ENCODE measurements around the gene SLC1A3. TPM values are rescaled to one million over a fixed set of nuclear protein-coding genes. Genes with fewer than 3 reads are reported as not detected.

SLC1A3 gene
- total and polyA plus RNA-seq, 4 donors, result 0.61 to 23.5 (median 16.1) TPM

- WGBS, 2 donors, result 93 to 95% methylated on average over 1 of the region's 1 CpG
- no peaks in the 10 kb centered on the region for H3K9me3 ChIP-seq (ENCODE audit: control insufficient read depth, low read length)
- peaks cover 0 to 1% of the 10 kb centered on the region in 2 donors for H3K27me3 ChIP-seq (ENCODE audit: control insufficient read depth in 1 of 2, insufficient read depth in 2 of 2, low read length in 1 of 2)
- H3K4me3 ChIP-seq (ENCODE audit: low read length in 2 of 2), result no peak overlapping the region
- DNase-seq (no peak), ATAC-seq (ENCODE audit: low FRiP score) (no peak)
- intact Hi-C loops (cut with DNase I), result loop anchor here in 1 of 2 donors (5.0 kb wide), 1 partner anchor 276 kb away; no protein-coding TSS in a partner anchor
- no peaks in the 10 kb centered on the region for H3K4me1 ChIP-seq (ENCODE audit: control insufficient read depth in 1 of 2, insufficient read depth in 2 of 2, low read length in 2 of 2)
- H3K27ac ChIP-seq (ENCODE audit: low read depth in 1 of 2, low read length in 2 of 2), result no peak overlapping the region
- H3K36me3 ChIP-seq (ENCODE audit: control insufficient read depth in 1 of 2, insufficient read depth in 2 of 2, low read length in 1 of 2), result no peaks in the 10 kb centered on the region
Observed at GRCh38 chr5:36726317-36726716, 119.9 kb downstream of the SLC1A3 start.

- intact Hi-C loops (cut with DNase I), result loop anchor here in 1 of 2 donors (5.0 kb wide), 1 partner anchor 276 kb away; no protein-coding TSS in a partner anchor
- Histone ChIP-seq H3K27ac (ENCODE audit: low read depth in 1 of 2, low read length in 2 of 2) (no peak overlapping the region), H3K9me3 (ENCODE audit: control insufficient read depth, low read length) (no peaks in the 10 kb centered on the region), H3K4me3 (ENCODE audit: low read length in 2 of 2) (no peak overlapping the region), H3K36me3 (ENCODE audit: control insufficient read depth in 1 of 2, insufficient read depth in 2 of 2, low read length in 1 of 2) (no peaks in the 10 kb centered on the region), H3K27me3 (ENCODE audit: control insufficient read depth in 1 of 2, insufficient read depth in 2 of 2, low read length in 1 of 2) (peaks cover 0 to 1% of the 10 kb centered on the region in 2 donors), H3K4me1 (ENCODE audit: control insufficient read depth in 1 of 2, insufficient read depth in 2 of 2, low read length in 2 of 2) (no peaks in the 10 kb centered on the region)
- 86 to 89% methylated on average over 1 of the region's 1 CpG for WGBS, 2 donors
- ATAC-seq (ENCODE audit: low FRiP score) (no peak), DNase-seq (no peak)
Observed at GRCh38 chr5:36726767-36727166, 120.4 kb downstream of the SLC1A3 start.

GRCh38 chr5:36728697-36729543 lies 122.5 kb downstream of the SLC1A3 start:
- no peaks in the 10 kb centered on the region for H3K36me3 ChIP-seq (ENCODE audit: control insufficient read depth in 1 of 2, insufficient read depth in 2 of 2, low read length in 1 of 2)
- no peak for DNase-seq
- no peaks in the 10 kb centered on the region for H3K9me3 ChIP-seq (ENCODE audit: control insufficient read depth, low read length)
- ATAC-seq (ENCODE audit: low FRiP score), result no peak
- intact Hi-C loops (cut with DNase I), result loop anchor here in 1 of 2 donors (5.0 kb wide), 1 partner anchor 273 kb away; no protein-coding TSS in a partner anchor
- H3K4me1 ChIP-seq (ENCODE audit: control insufficient read depth in 1 of 2, insufficient read depth in 2 of 2, low read length in 2 of 2), result no peaks in the 10 kb centered on the region
- H3K27me3 ChIP-seq (ENCODE audit: control insufficient read depth in 1 of 2, insufficient read depth in 2 of 2, low read length in 1 of 2), result peaks cover 0 to 1% of the 10 kb centered on the region in 2 donors
- no peak overlapping the region for H3K4me3 ChIP-seq (ENCODE audit: low read length in 2 of 2)
- 28 to 32% methylated on average over 6 of the region's 6 CpGs for WGBS, 2 donors
- no peak overlapping the region for H3K27ac ChIP-seq (ENCODE audit: low read depth in 1 of 2, low read length in 2 of 2)

- Histone ChIP-seq H3K27ac (ENCODE audit: low read depth in 1 of 2, low read length in 2 of 2) (no peak overlapping the region), H3K4me1 (ENCODE audit: control insufficient read depth in 1 of 2, insufficient read depth in 2 of 2, low read length in 2 of 2) (no peaks in the 10 kb centered on the region), H3K4me3 (ENCODE audit: low read length in 2 of 2) (no peak overlapping the region), H3K36me3 (ENCODE audit: control insufficient read depth in 1 of 2, insufficient read depth in 2 of 2, low read length in 1 of 2) (no peaks in the 10 kb centered on the region), H3K27me3 (ENCODE audit: control insufficient read depth in 1 of 2, insufficient read depth in 2 of 2, low read length in 1 of 2) (no peaks in the 10 kb centered on the region), H3K9me3 (ENCODE audit: control insufficient read depth, low read length) (no peaks in the 10 kb centered on the region)
- ATAC-seq (ENCODE audit: low FRiP score) (no peak), DNase-seq (no peak)
- 95 to 96% methylated on average over 6 of the region's 6 CpGs for WGBS, 2 donors
- intact Hi-C loops (cut with DNase I), result loop anchor here in 1 of 2 donors (5.0 kb wide), 1 partner anchor 142 kb away; no protein-coding TSS in a partner anchor
Observed at GRCh38 chr5:36730537-36731216, 124.3 kb downstream of the SLC1A3 start.

GRCh38 chr5:36733183-36733582 lies 126.8 kb downstream of the SLC1A3 start:
- WGBS, 2 donors, result 81 to 86% methylated on average over 5 of the region's 5 CpGs
- H3K27me3 ChIP-seq (ENCODE audit: control insufficient read depth in 1 of 2, insufficient read depth in 2 of 2, low read length in 1 of 2), result no peaks in the 10 kb centered on the region
- no peaks in the 10 kb centered on the region for H3K36me3 ChIP-seq (ENCODE audit: control insufficient read depth in 1 of 2, insufficient read depth in 2 of 2, low read length in 1 of 2)
- intact Hi-C loops (cut with DNase I), result loop anchor here in 1 of 2 donors (5.0 kb wide), 1 partner anchor 139 kb away; no protein-coding TSS in a partner anchor
- no peak overlapping the region for H3K27ac ChIP-seq (ENCODE audit: low read depth in 1 of 2, low read length in 2 of 2)
- DNase-seq (no peak), ATAC-seq (ENCODE audit: low FRiP score) (no peak)
- no peaks in the 10 kb centered on the region for H3K4me1 ChIP-seq (ENCODE audit: control insufficient read depth in 1 of 2, insufficient read depth in 2 of 2, low read length in 2 of 2)
- H3K4me3 ChIP-seq (ENCODE audit: low read length in 2 of 2), result no peak overlapping the region
- no peaks in the 10 kb centered on the region for H3K9me3 ChIP-seq (ENCODE audit: control insufficient read depth, low read length)

- H3K9me3 ChIP-seq (ENCODE audit: control insufficient read depth, low read length), result no peaks in the 10 kb centered on the region
- H3K27ac ChIP-seq (ENCODE audit: low read depth in 1 of 2, low read length in 2 of 2), result no peak overlapping the region
- DNase-seq (no peak), ATAC-seq (ENCODE audit: low FRiP score) (no peak)
- H3K36me3 ChIP-seq (ENCODE audit: control insufficient read depth in 1 of 2, insufficient read depth in 2 of 2, low read length in 1 of 2), result no peaks in the 10 kb centered on the region
- intact Hi-C loops (cut with DNase I), result loop anchor here in 1 of 2 donors (5.0 kb wide), 1 partner anchor 138 kb away; no protein-coding TSS in a partner anchor
- WGBS, 2 donors, result 35 to 38% methylated on average over 4 of the region's 4 CpGs
- no peaks in the 10 kb centered on the region for H3K4me1 ChIP-seq (ENCODE audit: control insufficient read depth in 1 of 2, insufficient read depth in 2 of 2, low read length in 2 of 2)
- H3K27me3 ChIP-seq (ENCODE audit: control insufficient read depth in 1 of 2, insufficient read depth in 2 of 2, low read length in 1 of 2), result no peaks in the 10 kb centered on the region
- no peak overlapping the region for H3K4me3 ChIP-seq (ENCODE audit: low read length in 2 of 2)
Observed at GRCh38 chr5:36734422-36734821, 128.0 kb downstream of the SLC1A3 start.

- Histone ChIP-seq H3K4me3 (ENCODE audit: low read length in 2 of 2) (no peak overlapping the region), H3K36me3 (ENCODE audit: control insufficient read depth in 1 of 2, insufficient read depth in 2 of 2, low read length in 1 of 2) (no peaks in the 10 kb centered on the region), H3K27me3 (ENCODE audit: control insufficient read depth in 1 of 2, insufficient read depth in 2 of 2, low read length in 1 of 2) (no peaks in the 10 kb centered on the region), H3K9me3 (ENCODE audit: control insufficient read depth, low read length) (no peaks in the 10 kb centered on the region), H3K27ac (ENCODE audit: low read depth in 1 of 2, low read length in 2 of 2) (no peak overlapping the region), H3K4me1 (ENCODE audit: control insufficient read depth in 1 of 2, insufficient read depth in 2 of 2, low read length in 2 of 2) (no peaks in the 10 kb centered on the region)
- intact Hi-C loops (cut with DNase I), result no loop called here
- no peak for DNase-seq
- ATAC-seq (ENCODE audit: low FRiP score), result no peak
Observed at GRCh38 chr5:36735891-36736290, 129.5 kb downstream of the SLC1A3 start.
